ENCODE data around the gene SOWAHB.

- no peak for TF ChIP-seq CTCF (IDR thresholded peaks at IDR 0.05)
- TF ChIP-seq EZH2 (IDR thresholded peaks at IDR 0.05; ENCODE audit: borderline replicate concordance, insufficient read depth, low read depth, low read length, poor library complexity, severe bottlenecking), result no peak
These were observed 18.1 kb downstream of the SOWAHB start for GRCh38 chr4:76879731-76880364.

Data from B cell (primary cell).